8988T (cell line): ENCODE measurements around the gene XIRP1.

Experiments used
- DNase-seq: peaks from one replicate; pipeline ENCODE4 v3.0.0; 2011

XIRP1 gene

GRCh38 chr3:39158148-39158715 is 34.2 kb downstream of the XIRP1 start:
- DNase-seq: no peak

DNA sequence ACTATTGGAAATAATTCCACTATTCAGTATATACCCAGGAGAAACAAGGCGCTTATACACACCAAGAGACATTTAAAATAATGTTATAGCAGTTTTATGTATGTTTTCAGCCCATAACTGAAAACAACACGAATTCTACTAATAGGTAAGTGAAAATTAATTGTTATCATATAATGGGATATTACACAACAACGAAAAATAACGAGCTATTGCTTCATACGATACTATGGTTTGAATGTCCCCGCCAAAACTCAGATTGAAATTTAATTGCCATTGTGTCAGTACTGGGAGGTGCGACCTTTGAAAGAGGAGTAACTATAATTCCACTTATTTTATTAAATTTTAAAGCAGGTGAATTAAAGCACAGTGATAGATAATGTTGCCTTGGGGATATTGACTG is 35.0 kb downstream of the XIRP1 start:
- no peak for DNase-seq

- no peak for DNase-seq
Measured at GRCh38 chr3:39156421-39156820, 36.0 kb downstream of the XIRP1 start.

DNA sequence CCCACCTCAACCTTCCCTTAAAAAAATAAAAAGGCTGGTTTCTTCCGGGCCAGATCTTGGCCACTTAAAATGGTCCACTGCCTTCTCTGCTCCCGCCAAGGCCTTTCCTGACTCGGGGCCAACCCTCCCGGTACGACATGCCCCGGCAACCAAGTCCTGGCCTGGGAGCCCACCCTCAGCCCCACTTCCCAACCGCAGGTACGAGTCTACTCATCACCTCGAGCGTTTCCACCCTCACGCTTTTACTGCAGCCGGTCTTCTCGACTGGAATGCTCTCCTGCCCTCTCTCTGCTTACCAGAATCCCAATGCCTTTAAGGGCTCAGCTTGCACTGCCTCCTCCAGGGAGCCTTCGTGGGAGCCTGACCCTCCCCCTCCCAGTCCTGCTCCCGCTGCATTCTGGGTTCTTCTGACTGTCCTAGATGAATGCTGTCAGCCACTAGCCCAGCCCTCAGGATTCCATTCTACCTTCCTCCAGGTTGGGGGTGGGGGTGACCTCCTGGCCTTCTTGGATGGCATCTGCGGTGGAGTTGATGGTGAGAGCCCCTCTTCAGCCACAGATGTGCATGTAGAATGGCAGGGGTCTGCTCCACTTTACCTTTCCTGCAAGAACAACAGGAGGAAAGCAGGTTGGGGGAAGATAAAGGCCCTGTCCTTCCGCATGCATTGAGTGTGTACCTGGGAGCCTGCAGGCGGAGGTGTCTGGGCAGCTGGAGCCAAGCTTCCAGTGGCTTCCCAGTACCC is 37.9 kb downstream of the XIRP1 start:
- no peak for DNase-seq

GRCh38 chr3:39153977-39154279 is 38.5 kb downstream of the XIRP1 start:
- DNase-seq: no peak

- no peak for DNase-seq
Measured at GRCh38 chr3:39150803-39151631, 41.4 kb downstream of the XIRP1 start.

DNA sequence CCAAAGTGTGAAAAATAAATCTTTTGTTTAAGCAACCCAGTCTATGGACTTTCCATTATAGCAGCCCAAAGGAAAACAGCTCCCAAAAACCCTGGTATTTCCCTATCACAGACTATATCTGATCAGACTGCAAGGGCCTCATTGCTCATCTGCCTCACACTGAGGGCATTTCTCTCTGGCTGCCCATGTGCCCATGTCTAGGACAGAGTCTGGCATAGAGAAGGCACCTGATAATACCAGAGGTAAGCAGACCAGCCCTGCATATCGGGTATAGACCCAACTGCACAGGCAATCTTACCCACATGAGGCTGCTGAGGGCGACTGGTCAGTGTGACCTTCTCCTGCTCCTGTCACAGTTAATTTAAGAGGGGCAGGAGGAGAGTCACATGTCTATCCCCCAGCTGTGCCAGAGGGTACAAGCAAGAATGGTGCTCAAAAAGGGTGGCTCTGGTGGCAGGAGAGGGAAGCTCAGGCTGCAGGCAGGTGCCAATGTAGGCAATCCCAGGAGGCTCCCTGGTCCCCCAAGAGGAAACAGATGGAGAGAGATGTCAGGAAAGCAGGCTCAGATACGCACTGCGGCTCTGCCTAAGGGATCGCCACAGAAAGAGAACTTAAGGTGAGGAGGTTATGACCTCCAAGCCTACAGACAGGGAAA is 42.1 kb downstream of the XIRP1 start:
- DNase-seq: no peak

DNA sequence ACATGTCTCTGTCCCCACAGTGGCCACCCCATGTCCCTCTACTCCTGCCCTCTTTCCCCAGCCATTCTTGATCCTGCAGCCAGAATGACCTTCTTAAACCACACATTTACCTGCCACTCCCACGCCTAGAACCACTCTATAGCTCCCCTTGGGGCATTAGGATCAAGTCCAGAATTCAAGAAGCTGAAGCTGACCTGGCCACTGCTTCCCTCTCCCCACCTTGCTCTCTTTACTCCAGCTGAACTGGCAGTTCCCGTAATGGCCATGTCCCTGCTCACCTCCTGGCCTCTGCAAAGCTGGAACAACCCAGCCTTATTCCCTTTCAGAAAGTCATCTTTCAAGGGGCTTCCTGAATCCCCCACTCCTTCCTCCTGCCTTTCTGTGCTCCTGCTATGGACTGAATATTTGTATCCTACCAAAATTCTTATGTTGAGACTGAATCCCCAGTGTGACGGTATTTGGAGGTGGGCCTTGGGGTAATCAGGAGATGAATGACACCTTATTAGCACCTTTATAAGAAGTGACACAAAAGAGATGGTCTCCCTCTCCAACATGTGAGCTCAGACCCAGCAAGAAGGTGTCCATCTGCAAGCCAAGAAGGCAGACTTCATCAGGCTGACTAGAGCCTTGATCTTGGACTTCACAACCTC is 42.8 kb downstream of the XIRP1 start:
- no peak for DNase-seq

DNA sequence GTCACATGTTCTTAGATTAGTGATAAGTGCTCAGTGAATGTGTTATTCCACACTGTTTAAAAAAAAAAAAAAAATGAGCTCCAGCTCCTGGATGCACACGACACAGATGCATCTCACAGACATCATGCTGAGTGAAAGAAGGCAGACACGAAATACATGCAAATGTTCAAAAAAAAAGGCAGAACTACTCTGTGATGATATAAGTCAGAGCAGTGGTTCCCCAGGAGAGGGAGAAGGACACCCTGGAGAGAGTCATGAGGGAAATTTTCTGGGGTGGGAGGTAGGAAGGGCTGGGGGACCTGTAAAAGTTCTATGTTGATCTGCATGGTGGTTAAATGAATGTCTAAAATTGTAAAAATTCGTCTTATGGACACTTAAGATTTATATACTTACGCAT is 43.3 kb downstream of the XIRP1 start:
- DNase-seq: no peak

- DNase-seq: no peak
Measured at GRCh38 chr3:39148435-39149058, 43.8 kb downstream of the XIRP1 start.

GRCh38 chr3:39147711-39148434 is 44.5 kb downstream of the XIRP1 start:
- no peak for DNase-seq

- DNase-seq: peak; percentile 84
Measured at GRCh38 chr3:39146611-39147591, 45.5 kb downstream of the XIRP1 start.

DNA sequence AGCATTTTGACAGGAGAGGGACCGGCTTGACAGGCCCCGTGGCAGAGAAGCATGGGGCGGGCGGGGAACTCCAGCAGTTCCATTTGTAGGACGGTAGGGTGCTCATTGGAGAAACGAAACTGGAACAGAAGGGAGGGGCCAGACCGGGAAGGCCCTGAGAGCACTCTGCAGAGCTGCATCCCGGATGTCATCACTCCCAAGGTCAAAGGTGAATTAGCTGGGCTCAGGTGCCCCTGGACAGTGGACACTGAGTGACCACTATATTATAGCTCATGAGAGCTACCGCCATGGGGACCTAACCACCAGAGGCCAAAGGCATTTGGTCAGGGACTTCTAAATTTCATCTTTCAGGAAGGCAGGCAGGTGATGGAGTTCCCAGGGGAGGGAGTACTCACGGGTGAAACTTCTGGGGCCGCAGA is 46.3 kb downstream of the XIRP1 start:
- DNase-seq: no peak

DNA sequence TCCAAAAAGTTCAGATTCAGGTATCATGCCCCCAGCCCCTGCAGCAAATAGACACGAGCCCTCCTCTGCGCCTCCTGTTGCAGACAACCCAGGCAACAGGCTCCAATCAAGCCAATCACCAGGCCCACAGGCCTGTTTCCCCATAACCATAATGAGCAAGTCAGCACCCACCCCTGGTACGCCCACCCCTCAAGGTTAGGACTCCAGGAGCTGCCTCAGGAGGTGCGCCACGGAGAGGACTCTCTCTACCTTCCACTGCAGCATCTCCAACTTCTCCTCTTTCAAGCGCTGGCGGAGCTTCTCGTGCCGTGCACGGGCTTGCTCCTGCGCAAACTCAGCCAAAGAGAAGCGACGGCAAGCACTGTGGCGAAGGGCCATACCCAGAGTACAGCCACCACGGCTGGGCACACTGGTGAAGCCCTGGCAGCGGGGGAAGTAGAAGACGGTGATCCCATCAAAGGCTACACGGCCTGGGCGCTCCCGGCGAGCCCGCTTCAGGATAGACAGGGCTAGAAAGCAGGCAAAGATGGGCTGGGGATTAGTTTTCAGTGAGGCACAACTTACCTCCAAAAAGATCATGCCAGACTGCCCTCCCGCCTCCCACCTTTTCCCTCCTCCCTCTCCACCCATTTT is 47.5 kb downstream of the XIRP1 start:
- DNase-seq: no peak

DNA sequence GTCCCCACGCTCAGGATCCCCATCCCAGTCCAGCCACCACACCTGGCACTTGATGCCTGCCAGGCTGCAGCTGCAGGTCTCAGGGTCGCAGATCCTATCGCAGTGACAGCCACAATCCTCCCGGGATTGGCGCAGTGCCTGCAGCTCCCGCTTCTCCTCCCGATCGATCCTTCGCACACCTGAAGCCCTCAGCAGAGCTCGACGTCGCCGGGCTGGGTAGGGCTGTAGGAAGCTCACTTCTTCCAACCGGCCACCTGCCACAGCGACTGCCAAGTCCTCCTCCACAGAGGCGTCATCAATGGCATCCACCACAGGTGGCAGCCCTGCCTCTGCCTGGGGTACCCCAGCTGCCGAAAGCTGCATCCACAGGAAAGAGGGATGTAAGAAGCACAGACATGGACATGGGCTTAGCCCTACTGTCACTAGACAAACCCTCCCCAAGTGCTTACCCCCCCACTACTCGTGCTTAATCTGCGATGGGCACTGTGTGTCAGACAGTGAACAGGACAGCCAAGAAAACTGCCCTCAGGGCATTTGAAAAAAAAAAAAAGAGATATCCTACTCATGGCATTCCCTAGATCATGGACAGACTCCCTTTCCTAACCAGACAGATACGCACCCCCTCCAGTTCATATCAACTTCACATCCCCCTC is 48.2 kb downstream of the XIRP1 start:
- no peak for DNase-seq

GRCh38 chr3:39143051-39143885 is 49.1 kb downstream of the XIRP1 start:
- no peak for DNase-seq

GRCh38 chr3:39142067-39142466 is 50.3 kb downstream of the XIRP1 start:
- no peak for DNase-seq

- DNase-seq: no peak
Measured at GRCh38 chr3:39141171-39141995, 51.0 kb downstream of the XIRP1 start.
